Calu3 (cell line): ENCODE results near the gene TRA2A. TPM values are rescaled to one million over a fixed set of nuclear protein-coding genes. Genes with fewer than 3 reads are reported as not detected.
A peak's percentile ranks its signal among the peaks of the same experiment; 100 is the strongest.
"Not testable (repeated sequence)": the region's sequence is repeated elsewhere in the genome, so short reads cannot be mapped to it uniquely, and the experiment has no call there.

Experiments
- BruUV-seq: library from RNA; stranded (reverse); fragments of 400-500 nt; replicated peaks from 2 replicates; lab custom pipeline; 2021; lab: Mats Ljungman, UMichigan
- CTCF ChIA-PET: fragments of 300-600 bp; sonication (Branson Sonifier 250); formaldehyde crosslinking; loops from one replicate; lab custom pipeline; 2022; ENCODE audit warnings: antibody characterized with exemption; lab: Charles Lee
- DNase-seq: peaks from one replicate; pipeline ENCODE4 v3.0.0; 2022
- H3K27ac Mint-ChIP-seq: one replicate; pipeline ENCODE4 v1.8.0; 2022; ENCODE audit warnings: mixed read lengths; ENCODE audit not compliant: unreplicated experiment
- H3K27me3 Mint-ChIP-seq: one replicate; pipeline ENCODE4 v1.8.0; 2022; ENCODE audit warnings: mixed read lengths; ENCODE audit not compliant: unreplicated experiment
- H3K36me3 Mint-ChIP-seq: one replicate; pipeline ENCODE4 v1.8.0; 2022; ENCODE audit warnings: mild to moderate bottlenecking, moderate library complexity, mixed read lengths; ENCODE audit not compliant: insufficient read depth, unreplicated experiment
- H3K4me1 Mint-ChIP-seq: one replicate; pipeline ENCODE4 v1.8.0; 2022; ENCODE audit warnings: mild to moderate bottlenecking, low read depth, mixed read lengths; ENCODE audit not compliant: unreplicated experiment
- H3K4me3 Mint-ChIP-seq: one replicate; pipeline ENCODE4 v1.8.0; 2022; ENCODE audit warnings: mild to moderate bottlenecking, low read depth, moderate library complexity, mixed read lengths; ENCODE audit not compliant: unreplicated experiment
- H3K9me3 Mint-ChIP-seq: one replicate; pipeline ENCODE4 v1.8.0; 2022; ENCODE audit warnings: low read depth, mixed read lengths; ENCODE audit not compliant: unreplicated experiment
- intact Hi-C: fragments of 100-400 bp; cut with micrococcal nuclease; formaldehyde crosslinking; loops from one replicate; pipeline ENCODE4 v1.10.0; 2022; ENCODE audit not compliant: unreplicated experiment
- total RNA-seq: library from RNA; stranded (reverse); gene quantifications from 2 replicates; pipeline ENCODE4 v1.2.3, GENCODE V29; 2022
- TF ChIP-seq, protein P1 (sequence below): fragments of 200-600 bp; IDR thresholded peaks from one replicate; pipeline ENCODE4 v1.8.0; 2022; ENCODE audit warnings: antibody characterized with exemption; ENCODE audit not compliant: unreplicated experiment

The TRA2A gene
- total RNA-seq, 1 experiment from 2014 or later, result 143 TPM

DNA sequence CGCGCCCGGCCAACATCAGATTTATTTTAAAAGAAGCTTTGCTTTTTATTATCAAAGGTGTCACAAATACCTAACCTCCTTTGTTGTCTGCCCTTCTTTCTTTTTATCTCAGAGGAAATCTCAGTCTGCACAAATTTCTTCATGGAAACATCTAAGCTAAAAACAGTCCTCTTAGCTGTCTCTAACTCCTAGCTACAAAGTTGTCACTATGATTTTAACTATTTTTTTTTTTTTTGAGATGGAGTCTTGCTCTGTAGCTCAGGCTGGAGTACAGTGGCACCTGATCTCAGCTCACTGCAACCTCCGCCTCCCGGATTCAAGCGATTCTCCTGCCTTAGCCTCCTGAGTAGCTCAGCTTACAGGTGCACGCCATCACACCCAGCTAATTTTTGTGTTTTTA lies 7.3 kb downstream of the TRA2A start:
- Mint-ChIP-seq H3K9me3 (no peaks in the 10 kb centered on the region), H3K27me3 (no peaks in the 10 kb centered on the region)
- BruUV-seq, result no TSS peak

DNA sequence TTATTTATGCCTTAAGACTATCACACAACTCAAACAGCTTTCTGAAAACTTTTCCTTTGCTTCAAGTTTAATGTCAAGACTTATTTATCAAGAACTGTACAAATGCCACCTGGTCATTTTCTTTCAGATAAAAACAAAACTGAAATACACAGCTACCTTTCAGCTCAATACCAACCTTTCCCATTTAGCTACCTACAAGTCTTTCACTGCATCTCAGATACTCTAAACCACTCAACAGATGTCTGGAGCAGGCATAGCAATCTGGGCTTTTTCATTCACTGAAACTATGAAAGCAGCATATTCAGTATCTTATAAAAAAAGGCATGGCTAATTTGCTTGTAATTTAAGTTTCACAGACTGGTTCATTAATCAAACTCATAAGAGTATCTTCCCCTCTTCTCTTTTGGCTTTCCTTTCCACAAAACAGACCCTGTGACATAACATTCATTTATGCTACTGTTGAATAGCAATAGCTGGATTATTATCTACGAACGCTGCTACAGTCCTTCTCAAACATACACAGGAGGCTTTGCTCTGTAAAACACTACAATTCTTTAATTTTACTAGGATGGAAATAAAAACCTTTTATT lies 8.2 kb downstream of the TRA2A start:
- intact Hi-C loops, result no loop called here
- TF ChIP-seq, protein P1, sequence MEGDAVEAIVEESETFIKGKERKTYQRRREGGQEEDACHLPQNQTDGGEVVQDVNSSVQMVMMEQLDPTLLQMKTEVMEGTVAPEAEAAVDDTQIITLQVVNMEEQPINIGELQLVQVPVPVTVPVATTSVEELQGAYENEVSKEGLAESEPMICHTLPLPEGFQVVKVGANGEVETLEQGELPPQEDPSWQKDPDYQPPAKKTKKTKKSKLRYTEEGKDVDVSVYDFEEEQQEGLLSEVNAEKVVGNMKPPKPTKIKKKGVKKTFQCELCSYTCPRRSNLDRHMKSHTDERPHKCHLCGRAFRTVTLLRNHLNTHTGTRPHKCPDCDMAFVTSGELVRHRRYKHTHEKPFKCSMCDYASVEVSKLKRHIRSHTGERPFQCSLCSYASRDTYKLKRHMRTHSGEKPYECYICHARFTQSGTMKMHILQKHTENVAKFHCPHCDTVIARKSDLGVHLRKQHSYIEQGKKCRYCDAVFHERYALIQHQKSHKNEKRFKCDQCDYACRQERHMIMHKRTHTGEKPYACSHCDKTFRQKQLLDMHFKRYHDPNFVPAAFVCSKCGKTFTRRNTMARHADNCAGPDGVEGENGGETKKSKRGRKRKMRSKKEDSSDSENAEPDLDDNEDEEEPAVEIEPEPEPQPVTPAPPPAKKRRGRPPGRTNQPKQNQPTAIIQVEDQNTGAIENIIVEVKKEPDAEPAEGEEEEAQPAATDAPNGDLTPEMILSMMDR, result no peak
- Mint-ChIP-seq H3K36me3 (peaks cover 60% of the 10 kb centered on the region), H3K4me1 (peaks cover 62% of the 10 kb centered on the region), H3K4me3 (no peak overlapping the region), H3K9me3 (no peaks in the 10 kb centered on the region), H3K27me3 (no peaks in the 10 kb centered on the region), H3K27ac (no peak overlapping the region)
- CTCF ChIA-PET, result interaction anchor here (0.6 to 1.7 kb wide), 7 partner anchors 9 to 321 kb away, joined by 3 to 8 read pairs (median 3); partner anchors contain the start of gene TRA2A
- no TSS peak for BruUV-seq
- DNase-seq, result no peak

More for the DNA sequence above, 7.3 kb downstream of the TRA2A start:
- intact Hi-C loops, result no loop called here
- DNase-seq, result no peak
- TF ChIP-seq, protein P1, result no peak
- CTCF ChIA-PET, result interaction anchor here (0.6 to 1.7 kb wide), 2 partner anchors 251 to 528 kb away, joined by 3 to 8 read pairs; no protein-coding TSS in a partner anchor
- H3K4me1 Mint-ChIP-seq, result peaks cover 70% of the 10 kb centered on the region
- H3K4me3 Mint-ChIP-seq, result peak overlapping the region; percentile 8
- peaks cover 60% of the 10 kb centered on the region for H3K36me3 Mint-ChIP-seq
- peak overlapping the region; percentile 13 for H3K27ac Mint-ChIP-seq

DNA sequence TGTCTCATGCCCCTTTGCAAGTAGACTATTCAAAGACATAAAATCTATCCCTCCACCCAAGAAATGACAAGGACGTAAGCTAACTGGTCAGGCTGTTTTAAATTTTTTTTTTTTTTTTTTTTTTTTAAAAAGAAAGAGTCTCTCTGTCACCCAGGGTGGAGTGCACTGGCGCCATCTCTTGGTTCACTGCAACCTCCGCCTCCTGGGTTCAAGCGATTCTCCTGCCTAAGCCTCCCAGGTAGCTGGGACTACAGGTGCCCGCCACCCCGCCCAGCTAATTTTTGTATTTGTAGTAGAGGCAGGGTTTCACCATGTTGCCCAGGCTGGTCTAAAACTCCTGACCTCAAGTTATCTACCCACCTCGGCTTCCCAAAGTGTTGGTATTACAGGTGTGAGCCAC lies 11.2 kb downstream of the TRA2A start:
- Mint-ChIP-seq H3K4me3 (no peak overlapping the region), H3K27ac (no peak overlapping the region), H3K27me3 (no peaks in the 10 kb centered on the region), H3K4me1 (peaks cover 39% of the 10 kb centered on the region), H3K36me3 (peaks cover 80% of the 10 kb centered on the region), H3K9me3 (no peaks in the 10 kb centered on the region)
- TF ChIP-seq, protein P1, result no peak
- DNase-seq, result peak; percentile 30
- intact Hi-C loops, result no loop called here
- CTCF ChIA-PET, result interaction anchor here (0.6 to 0.7 kb wide), 4 partner anchors 11 to 237 kb away, joined by 3 to 5 read pairs (median 4); no protein-coding TSS in a partner anchor
- BruUV-seq, result no TSS peak

DNA sequence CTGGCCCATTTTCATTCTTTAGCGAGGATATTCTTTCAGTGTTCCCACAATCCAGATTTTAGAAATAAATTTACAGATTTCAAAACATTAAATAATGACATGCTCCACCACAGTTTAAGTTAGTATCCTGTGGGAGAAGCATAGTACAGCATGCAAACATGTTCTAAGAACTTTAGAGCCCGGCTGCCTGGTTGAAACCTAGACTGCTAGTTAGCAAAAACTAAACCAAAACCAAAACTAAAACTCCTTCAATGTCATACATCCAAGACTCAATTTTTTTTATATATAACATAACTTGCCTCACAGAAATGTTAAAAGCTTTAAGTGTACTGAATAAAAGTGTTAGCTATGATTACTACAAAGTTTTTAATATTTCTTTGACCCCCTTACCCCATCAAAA lies 17.0 kb downstream of the TRA2A start:
- peak overlapping the region; percentile 38 for H3K27ac Mint-ChIP-seq
- no peak for DNase-seq
- H3K36me3 Mint-ChIP-seq, result peaks cover 94% of the 10 kb centered on the region
- no peaks in the 10 kb centered on the region for H3K9me3 Mint-ChIP-seq
- BruUV-seq, result no TSS peak
- intact Hi-C loops, result no loop called here
- H3K4me3 Mint-ChIP-seq, result no peak overlapping the region
- CTCF ChIA-PET, result interaction anchor here (0.6 to 0.7 kb wide), 5 partner anchors 29 to 330 kb away, joined by 3 to 5 read pairs (median 3); no protein-coding TSS in a partner anchor
- no peaks in the 10 kb centered on the region for H3K4me1 Mint-ChIP-seq
- TF ChIP-seq, protein P1, result no peak
- H3K27me3 Mint-ChIP-seq, result no peaks in the 10 kb centered on the region

DNA sequence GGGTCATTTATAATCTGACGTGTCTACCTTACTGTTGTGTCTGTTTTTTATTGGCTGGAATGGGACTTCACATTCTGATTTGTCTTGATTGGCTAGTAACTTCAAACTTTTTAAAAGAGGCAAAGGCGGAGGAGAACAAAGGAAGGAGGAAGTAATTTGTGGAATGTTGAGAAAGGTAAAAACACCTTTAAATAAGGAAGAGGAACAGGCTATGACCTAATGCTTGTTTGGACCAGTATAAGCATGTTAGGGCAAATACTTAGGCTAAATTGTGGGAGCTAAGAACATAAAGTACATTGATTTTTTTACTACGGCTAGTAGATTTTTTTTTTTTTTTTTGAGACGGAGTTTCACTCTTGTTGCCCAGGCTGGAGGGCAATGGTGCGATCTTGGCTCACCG lies 18.0 kb downstream of the TRA2A start:
- BruUV-seq, H3K27me3 Mint-ChIP-seq, H3K4me3 Mint-ChIP-seq, H3K9me3 Mint-ChIP-seq, H3K4me1 Mint-ChIP-seq, intact Hi-C loops, DNase-seq: not testable (repeated sequence)
- peak overlapping the region; percentile 8 for H3K27ac Mint-ChIP-seq
- peaks cover 94% of the 10 kb centered on the region for H3K36me3 Mint-ChIP-seq
- CTCF ChIA-PET, result interaction anchor here (0.7 kb wide), 1 partner anchor 299 kb away, joined by 3 read pairs; no protein-coding TSS in a partner anchor
